ENCODE results near the gene TAAR9.
"Not testable (repeated sequence)": the region's sequence is repeated elsewhere in the genome, so short reads cannot be mapped to it uniquely, and the experiment has no call there.

The TAAR9 gene

GRCh38 chr6:132515386-132515785, 22.7 kb upstream of the TAAR9 start:
- DNase-seq: no peak

GRCh38 chr6:132520953-132521352, 17.1 kb upstream of the TAAR9 start:
- no peak for DNase-seq

GRCh38 chr6:132524646-132525045, 13.4 kb upstream of the TAAR9 start:
- DNase-seq: no peak

- DNase-seq: no peak
Measured at GRCh38 chr6:132525866-132526265, 12.2 kb upstream of the TAAR9 start.

GRCh38 chr6:132526461-132526860, 11.6 kb upstream of the TAAR9 start:
- no peak for DNase-seq

- no peak for DNase-seq
Measured at GRCh38 chr6:132527791-132528190, 10.3 kb upstream of the TAAR9 start.

- DNase-seq: peak; percentile 31
Measured at GRCh38 chr6:132530293-132530974, 7.6 kb upstream of the TAAR9 start.

GRCh38 chr6:132534546-132534945, 3.5 kb upstream of the TAAR9 start:
- DNase-seq: not testable (repeated sequence)

GRCh38 chr6:132537145-132537544, 932 bp upstream of the TAAR9 start:
- no peak for DNase-seq

GRCh38 chr6:132544826-132545225, 6.7 kb downstream of the TAAR9 start:
- no peak for DNase-seq

GRCh38 chr6:132548746-132549463, 10.8 kb downstream of the TAAR9 start:
- DNase-seq: no peak

- DNase-seq: no peak
Measured at GRCh38 chr6:132551214-132551613, 13.1 kb downstream of the TAAR9 start.

- DNase-seq: no peak
Measured at GRCh38 chr6:132552372-132552771, 14.3 kb downstream of the TAAR9 start, which contains the start of gene TAAR8. Gene TAAR8, plus strand, starts transcription at chr6:132552672. Its CDS starts 21 bp downstream, at chr6:132552693.

- DNase-seq: not testable (repeated sequence)
Measured at GRCh38 chr6:132560087-132560486, 22.0 kb downstream of the TAAR9 start.

GRCh38 chr6:132566404-132566803, 28.3 kb downstream of the TAAR9 start:
- no peak for DNase-seq

- no peak for DNase-seq
Measured at GRCh38 chr6:132567566-132567965, 29.5 kb downstream of the TAAR9 start.

- no peak for DNase-seq
Measured at GRCh38 chr6:132568611-132569010, 30.5 kb downstream of the TAAR9 start.

- no peak for DNase-seq
Measured at GRCh38 chr6:132569170-132569569, 31.1 kb downstream of the TAAR9 start.

GRCh38 chr6:132570221-132570777, 32.2 kb downstream of the TAAR9 start, which contains the start of gene TAAR6:
Gene TAAR6, plus strand, starts transcription at chr6:132570322. Its CDS starts 0 bp downstream, at chr6:132570322.
- DNase-seq: no peak

- no peak for DNase-seq
Measured at GRCh38 chr6:132571774-132572173, 33.7 kb downstream of the TAAR9 start.

GRCh38 chr6:132584698-132585097, 46.6 kb downstream of the TAAR9 start:
- DNase-seq: no peak

GRCh38 chr6:132587424-132587823, 49.3 kb downstream of the TAAR9 start:
- no peak for DNase-seq

Data from amniotic stem cell (primary cell).